ENCODE measurements around the gene HPX.

The HPX gene

DNA sequence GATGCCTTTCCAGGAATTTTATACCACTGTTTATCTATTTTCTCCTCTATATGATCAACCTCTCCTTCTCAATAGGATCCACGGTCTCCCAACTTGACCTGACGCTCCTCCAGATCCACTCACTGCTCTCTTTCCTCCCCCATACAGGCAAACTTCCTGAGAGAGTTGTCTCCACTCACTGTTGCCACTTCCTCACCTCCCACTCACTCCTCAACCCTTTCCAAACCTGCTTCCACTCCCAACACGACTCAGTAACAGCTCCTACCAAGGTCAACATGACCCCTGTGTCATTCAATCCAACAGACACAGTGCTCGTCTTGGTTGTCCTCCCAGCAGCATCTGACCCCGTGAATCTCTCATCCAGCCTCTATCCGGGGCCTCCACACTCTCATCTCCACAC is 25.0 kb downstream of the HPX start:
- no peak overlapping the region for H3K9ac ChIP-seq
- TF ChIP-seq, protein P1, sequence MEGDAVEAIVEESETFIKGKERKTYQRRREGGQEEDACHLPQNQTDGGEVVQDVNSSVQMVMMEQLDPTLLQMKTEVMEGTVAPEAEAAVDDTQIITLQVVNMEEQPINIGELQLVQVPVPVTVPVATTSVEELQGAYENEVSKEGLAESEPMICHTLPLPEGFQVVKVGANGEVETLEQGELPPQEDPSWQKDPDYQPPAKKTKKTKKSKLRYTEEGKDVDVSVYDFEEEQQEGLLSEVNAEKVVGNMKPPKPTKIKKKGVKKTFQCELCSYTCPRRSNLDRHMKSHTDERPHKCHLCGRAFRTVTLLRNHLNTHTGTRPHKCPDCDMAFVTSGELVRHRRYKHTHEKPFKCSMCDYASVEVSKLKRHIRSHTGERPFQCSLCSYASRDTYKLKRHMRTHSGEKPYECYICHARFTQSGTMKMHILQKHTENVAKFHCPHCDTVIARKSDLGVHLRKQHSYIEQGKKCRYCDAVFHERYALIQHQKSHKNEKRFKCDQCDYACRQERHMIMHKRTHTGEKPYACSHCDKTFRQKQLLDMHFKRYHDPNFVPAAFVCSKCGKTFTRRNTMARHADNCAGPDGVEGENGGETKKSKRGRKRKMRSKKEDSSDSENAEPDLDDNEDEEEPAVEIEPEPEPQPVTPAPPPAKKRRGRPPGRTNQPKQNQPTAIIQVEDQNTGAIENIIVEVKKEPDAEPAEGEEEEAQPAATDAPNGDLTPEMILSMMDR (conservative IDR thresholded peaks at IDR 0.05; ENCODE audit: low read depth, low read length) = no peak
- no peaks in the 10 kb centered on the region for H3K36me3 ChIP-seq (ENCODE audit: insufficient read depth)
- H3K4me3 ChIP-seq (IDR thresholded peaks at IDR 0.05; ENCODE audit: insufficient read depth, low read depth, low read length) = no peak overlapping the region
- peaks cover 7% of the 10 kb centered on the region for H3K4me1 ChIP-seq (ENCODE audit: low read depth, poor library complexity, severe bottlenecking)
- no peak overlapping the region for H3K27ac ChIP-seq
- H3K79me2 ChIP-seq (ENCODE audit: insufficient read depth, low read depth) = no peaks in the 10 kb centered on the region
- no peaks in the 10 kb centered on the region; the same call in 1 of the 2 replicates for H3K27me3 ChIP-seq (ENCODE audit: insufficient read depth, low read depth)
- no peaks in the 10 kb centered on the region for H4K20me1 ChIP-seq (ENCODE audit: insufficient read depth)
- no peak overlapping the region for H2AFZ ChIP-seq (ENCODE audit: low read depth)
- no peak overlapping the region for H3K4me2 ChIP-seq

- Histone ChIP-seq H3K4me2 (no peak overlapping the region), H3K4me3 (IDR thresholded peaks at IDR 0.05; ENCODE audit: insufficient read depth, low read depth, low read length) (no peak overlapping the region), H4K20me1 (ENCODE audit: insufficient read depth) (no peaks in the 10 kb centered on the region)
These were observed 25.9 kb downstream of the HPX start for GRCh38 chr11:6414874-6415328.

GRCh38 chr11:6413791-6414201 is 27.0 kb downstream of the HPX start:
- no peak overlapping the region for H2AFZ ChIP-seq (ENCODE audit: low read depth)
- H3K9ac ChIP-seq = no peak overlapping the region
- no peaks in the 10 kb centered on the region for H3K27me3 ChIP-seq (ENCODE audit: insufficient read depth, low read depth)
- no peaks in the 10 kb centered on the region for H3K4me1 ChIP-seq (ENCODE audit: low read depth, poor library complexity, severe bottlenecking)
- no peaks in the 10 kb centered on the region for H4K20me1 ChIP-seq (ENCODE audit: insufficient read depth)
- TF ChIP-seq, protein P1 (conservative IDR thresholded peaks at IDR 0.05; ENCODE audit: low read depth, low read length) = no peak
- no peaks in the 10 kb centered on the region for H3K79me2 ChIP-seq (ENCODE audit: insufficient read depth, low read depth)
- H3K27ac ChIP-seq = no peak overlapping the region
- H3K4me3 ChIP-seq (IDR thresholded peaks at IDR 0.05; ENCODE audit: insufficient read depth, low read depth, low read length) = no peak overlapping the region
- H3K36me3 ChIP-seq (ENCODE audit: insufficient read depth) = no peaks in the 10 kb centered on the region
- no peak overlapping the region for H3K4me2 ChIP-seq

More at GRCh38 chr11:6414874-6415328, 25.9 kb downstream of the HPX start:
- Histone ChIP-seq H3K79me2 (ENCODE audit: insufficient read depth, low read depth) (no peaks in the 10 kb centered on the region), H3K4me1 (ENCODE audit: low read depth, poor library complexity, severe bottlenecking) (peaks cover 5% of the 10 kb centered on the region), H3K36me3 (ENCODE audit: insufficient read depth) (no peaks in the 10 kb centered on the region), H3K27ac (no peak overlapping the region), H2AFZ (ENCODE audit: low read depth) (no peak overlapping the region), H3K27me3 (ENCODE audit: insufficient read depth, low read depth) (no peaks in the 10 kb centered on the region; the same call in 1 of the 2 replicates), H3K9ac (no peak overlapping the region)
- TF ChIP-seq, protein P1 (conservative IDR thresholded peaks at IDR 0.05; ENCODE audit: low read depth, low read length) = no peak

GRCh38 chr11:6411594-6412031 is 29.2 kb downstream of the HPX start:
- Histone ChIP-seq H2AFZ (ENCODE audit: low read depth) (no peak overlapping the region), H3K36me3 (ENCODE audit: insufficient read depth) (no peaks in the 10 kb centered on the region), H3K4me2 (no peak overlapping the region), H3K27me3 (ENCODE audit: insufficient read depth, low read depth) (no peaks in the 10 kb centered on the region), H3K27ac (no peak overlapping the region), H4K20me1 (ENCODE audit: insufficient read depth) (no peaks in the 10 kb centered on the region), H3K79me2 (ENCODE audit: insufficient read depth, low read depth) (no peaks in the 10 kb centered on the region), H3K9ac (no peak overlapping the region), H3K4me1 (ENCODE audit: low read depth, poor library complexity, severe bottlenecking) (no peaks in the 10 kb centered on the region), H3K4me3 (IDR thresholded peaks at IDR 0.05; ENCODE audit: insufficient read depth, low read depth, low read length) (no peak overlapping the region)
- TF ChIP-seq, protein P1 (conservative IDR thresholded peaks at IDR 0.05; ENCODE audit: low read depth, low read length) = no peak
